Measurements from ENCODE around the gene ACADL. TPM values are rescaled to one million over a fixed set of nuclear protein-coding genes. Genes with fewer than 3 reads are reported as not detected.
A peak's percentile ranks its signal among the peaks of the same experiment; 100 is the strongest.

The ACADL gene
- total and polyA plus RNA-seq, 2 of the 13 experiments (the other 11 are each of a cell fraction or from before 2014, with no cell fraction given): not detected

DNA sequence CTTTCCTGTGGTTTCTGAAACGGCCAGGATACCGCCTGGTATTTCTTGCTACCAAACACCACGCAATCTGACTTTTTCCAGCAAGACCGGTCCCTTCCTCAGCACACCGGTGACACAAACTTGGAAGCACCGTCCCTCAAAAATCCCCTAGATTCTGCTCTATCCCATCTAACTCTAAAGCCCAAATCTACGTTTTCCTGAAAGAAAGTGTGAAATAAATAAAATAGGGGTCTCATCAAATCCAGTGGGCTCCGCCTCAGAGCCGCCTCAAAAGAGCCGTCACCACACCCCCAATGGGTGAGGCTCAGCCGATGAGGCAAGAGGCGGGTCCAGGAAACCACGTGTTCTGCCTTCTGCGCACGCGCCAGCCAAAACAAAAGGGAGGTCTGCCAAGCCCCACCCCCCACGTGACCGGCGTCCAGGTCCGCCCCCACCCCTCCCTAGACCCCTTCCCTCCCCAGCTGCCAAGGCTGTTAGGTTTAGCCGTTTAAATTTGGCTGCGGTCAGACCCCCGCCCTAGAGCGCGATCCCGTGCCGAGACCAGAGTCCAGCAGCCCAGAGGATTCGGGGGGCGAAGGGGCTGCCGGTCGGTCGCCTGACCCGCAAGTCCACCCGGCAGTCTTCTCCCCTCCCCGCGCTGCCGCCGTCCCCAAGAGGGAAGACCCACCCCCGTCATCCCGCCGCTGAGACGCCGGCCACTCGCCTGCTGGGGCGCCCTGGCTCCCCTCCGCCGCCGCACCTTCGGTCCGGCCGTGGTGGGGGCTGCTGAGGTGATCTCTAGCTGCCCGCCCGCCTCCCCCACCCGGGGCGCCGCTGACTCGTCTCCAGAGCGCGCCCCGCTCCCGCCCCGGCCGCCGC is 54.6 kb downstream of the ACADL start (continued):
- TF ChIP-seq CBX1 (IDR thresholded peaks at IDR 0.05; ENCODE audit: low read depth): peak; percentile 24
- peak; percentile 60; the same call in 1 of the 2 replicates for TF ChIP-seq BRCA1 (CRISPR knock-in tag; IDR thresholded peaks at IDR 0.05)
- peak; percentile 37; the same call in 1 of the 2 replicates for TF ChIP-seq PAXIP1 (CRISPR knock-in tag; conservative IDR thresholded peaks at IDR 0.05)
- TF ChIP-seq, protein P1, sequence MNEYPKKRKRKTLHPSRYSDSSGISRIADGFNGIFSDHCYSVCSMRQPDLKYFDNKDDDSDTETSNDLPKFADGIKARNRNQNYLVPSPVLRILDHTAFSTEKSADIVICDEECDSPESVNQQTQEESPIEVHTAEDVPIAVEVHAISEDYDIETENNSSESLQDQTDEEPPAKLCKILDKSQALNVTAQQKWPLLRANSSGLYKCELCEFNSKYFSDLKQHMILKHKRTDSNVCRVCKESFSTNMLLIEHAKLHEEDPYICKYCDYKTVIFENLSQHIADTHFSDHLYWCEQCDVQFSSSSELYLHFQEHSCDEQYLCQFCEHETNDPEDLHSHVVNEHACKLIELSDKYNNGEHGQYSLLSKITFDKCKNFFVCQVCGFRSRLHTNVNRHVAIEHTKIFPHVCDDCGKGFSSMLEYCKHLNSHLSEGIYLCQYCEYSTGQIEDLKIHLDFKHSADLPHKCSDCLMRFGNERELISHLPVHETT (CRISPR knock-in tag; conservative IDR thresholded peaks at IDR 0.05): no peak; the same call in 1 of the 2 replicates
- no peak for TF ChIP-seq NFYC (CRISPR knock-in tag; IDR thresholded peaks at IDR 0.05)
- no peak for TF ChIP-seq ZNF513 (CRISPR knock-in tag; conservative IDR thresholded peaks at IDR 0.05)
- TF ChIP-seq ZMYM4 (CRISPR knock-in tag; IDR thresholded peaks at IDR 0.05): peak; percentile 77
- TF ChIP-seq EP300 (IDR thresholded peaks at IDR 0.05; ENCODE audit: low read depth in 2 of 2, low read length in 2 of 2): 0 out of 4 replicates have a peak, but pooled peaks of 1 of the 2 experiments have one; percentile 22
- TF ChIP-seq EP300 (CRISPR knock-in tag; IDR thresholded peaks at IDR 0.05; ENCODE audit: borderline replicate concordance): no peak; the same call in 1 of the 2 replicates
- TF ChIP-seq GATAD2A (CRISPR knock-in tag; IDR thresholded peaks at IDR 0.05): peak; percentile 61
- no peak for TF ChIP-seq NR2F2 (IDR thresholded peaks at IDR 0.05; ENCODE audit: borderline replicate concordance, low read depth)
- TF ChIP-seq, protein P2, sequence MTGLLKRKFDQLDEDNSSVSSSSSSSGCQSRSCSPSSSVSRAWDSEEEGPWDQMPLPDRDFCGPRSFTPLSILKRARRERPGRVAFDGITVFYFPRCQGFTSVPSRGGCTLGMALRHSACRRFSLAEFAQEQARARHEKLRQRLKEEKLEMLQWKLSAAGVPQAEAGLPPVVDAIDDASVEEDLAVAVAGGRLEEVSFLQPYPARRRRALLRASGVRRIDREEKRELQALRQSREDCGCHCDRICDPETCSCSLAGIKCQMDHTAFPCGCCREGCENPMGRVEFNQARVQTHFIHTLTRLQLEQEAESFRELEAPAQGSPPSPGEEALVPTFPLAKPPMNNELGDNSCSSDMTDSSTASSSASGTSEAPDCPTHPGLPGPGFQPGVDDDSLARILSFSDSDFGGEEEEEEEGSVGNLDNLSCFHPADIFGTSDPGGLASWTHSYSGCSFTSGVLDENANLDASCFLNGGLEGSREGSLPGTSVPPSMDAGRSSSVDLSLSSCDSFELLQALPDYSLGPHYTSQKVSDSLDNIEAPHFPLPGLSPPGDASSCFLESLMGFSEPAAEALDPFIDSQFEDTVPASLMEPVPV (CRISPR knock-in tag; IDR thresholded peaks at IDR 0.05): peak; percentile 33; the same call in 1 of the 2 replicates
- 0 out of 2 replicates have a peak, but pooled peaks have one; percentile 50 for TF ChIP-seq ZNF160 (CRISPR knock-in tag; IDR thresholded peaks at IDR 0.05)
- TF ChIP-seq, protein P3, sequence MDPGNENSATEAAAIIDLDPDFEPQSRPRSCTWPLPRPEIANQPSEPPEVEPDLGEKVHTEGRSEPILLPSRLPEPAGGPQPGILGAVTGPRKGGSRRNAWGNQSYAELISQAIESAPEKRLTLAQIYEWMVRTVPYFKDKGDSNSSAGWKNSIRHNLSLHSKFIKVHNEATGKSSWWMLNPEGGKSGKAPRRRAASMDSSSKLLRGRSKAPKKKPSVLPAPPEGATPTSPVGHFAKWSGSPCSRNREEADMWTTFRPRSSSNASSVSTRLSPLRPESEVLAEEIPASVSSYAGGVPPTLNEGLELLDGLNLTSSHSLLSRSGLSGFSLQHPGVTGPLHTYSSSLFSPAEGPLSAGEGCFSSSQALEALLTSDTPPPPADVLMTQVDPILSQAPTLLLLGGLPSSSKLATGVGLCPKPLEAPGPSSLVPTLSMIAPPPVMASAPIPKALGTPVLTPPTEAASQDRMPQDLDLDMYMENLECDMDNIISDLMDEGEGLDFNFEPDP (CRISPR knock-in tag; conservative IDR thresholded peaks at IDR 0.05): no peak
- TF ChIP-seq SP5 (CRISPR knock-in tag; IDR thresholded peaks at IDR 0.05; ENCODE audit: borderline replicate concordance, low read depth): peak; percentile 55
- no peak; the same call in 1 of the 2 replicates for TF ChIP-seq BRD4 (CRISPR knock-in tag; IDR thresholded peaks at IDR 0.05)
- TF ChIP-seq ZFY (CRISPR knock-in tag; IDR thresholded peaks at IDR 0.05): peak; percentile 4; the same call in 1 of the 2 replicates
- 0 out of 2 replicates have a peak, but pooled peaks have one; percentile 24 for TF ChIP-seq SMAD3 (CRISPR knock-in tag; IDR thresholded peaks at IDR 0.05)

Measured in HepG2 (cell line).